Activated T-cell treated with anti-CD3 and anti-CD28 coated beads, Interleukin-2, amount 50 U/mL, for 48 hours (primary cell): Measurements from ENCODE around the gene SOX13.
A peak's percentile ranks its signal among the peaks of the same experiment; 100 is the strongest.

Experiments
- DNase-seq, 2 experiments: peaks; one replicate each; pipeline ENCODE4 v3.0.0-alpha.2; 2020

SOX13 gene

DNA sequence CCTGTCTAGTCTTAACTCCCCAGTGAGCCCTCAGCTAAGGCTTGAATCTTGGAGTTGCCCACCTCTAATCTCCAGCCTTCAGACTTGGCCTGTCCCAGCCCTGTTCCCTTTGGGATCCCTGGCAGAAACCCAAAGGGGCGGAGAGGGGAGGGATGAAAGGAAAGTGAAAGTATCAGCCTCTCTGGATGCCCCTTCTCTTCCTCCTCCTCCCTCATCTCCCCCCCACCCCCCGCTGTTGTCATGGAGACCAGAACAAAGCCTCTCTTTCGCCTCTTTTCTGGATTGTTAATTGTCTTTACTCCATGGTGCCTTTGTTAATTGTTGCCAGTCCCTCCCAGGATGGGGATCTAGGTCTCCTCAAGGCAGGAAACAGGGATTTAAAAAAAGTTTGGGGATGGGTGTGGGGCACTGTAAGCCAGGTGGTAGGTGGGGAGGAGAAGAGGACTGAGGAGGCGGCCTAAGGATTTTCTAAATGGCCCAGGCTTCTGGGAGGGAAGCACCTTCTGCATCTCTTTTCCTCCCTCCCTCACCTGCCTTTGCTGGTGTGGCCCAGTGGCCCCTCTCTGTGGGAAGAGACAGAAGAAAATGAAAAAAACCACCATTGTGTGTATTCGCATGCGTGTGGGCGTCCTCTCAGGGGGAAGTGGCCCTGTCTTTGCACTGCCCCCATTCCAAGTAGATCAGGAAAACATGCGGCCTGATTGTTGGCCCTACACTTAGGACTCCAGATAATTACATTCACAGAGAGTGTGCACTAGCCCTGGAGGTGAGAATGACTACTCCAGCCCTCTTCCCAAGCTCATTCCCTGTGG, 7.5 kb upstream of the SOX13 start:
- DNase-seq = no peak

DNA sequence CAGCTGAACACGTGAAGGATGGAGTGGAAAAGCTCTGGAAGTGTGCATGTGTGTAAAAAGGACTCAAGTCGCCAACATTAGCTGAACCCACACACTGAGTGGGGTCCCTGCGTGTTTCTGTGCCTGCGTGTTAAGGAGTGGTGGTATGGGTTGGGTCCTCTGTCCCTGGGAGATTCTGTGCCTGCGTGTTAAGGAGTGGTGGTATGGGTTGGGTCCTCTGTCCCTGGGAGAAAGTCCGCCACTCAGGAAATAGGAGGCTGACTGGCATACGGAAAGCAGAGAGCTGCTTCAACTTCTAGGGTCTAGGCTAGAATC, 7.0 kb upstream of the SOX13 start:
- no peak for DNase-seq

DNA sequence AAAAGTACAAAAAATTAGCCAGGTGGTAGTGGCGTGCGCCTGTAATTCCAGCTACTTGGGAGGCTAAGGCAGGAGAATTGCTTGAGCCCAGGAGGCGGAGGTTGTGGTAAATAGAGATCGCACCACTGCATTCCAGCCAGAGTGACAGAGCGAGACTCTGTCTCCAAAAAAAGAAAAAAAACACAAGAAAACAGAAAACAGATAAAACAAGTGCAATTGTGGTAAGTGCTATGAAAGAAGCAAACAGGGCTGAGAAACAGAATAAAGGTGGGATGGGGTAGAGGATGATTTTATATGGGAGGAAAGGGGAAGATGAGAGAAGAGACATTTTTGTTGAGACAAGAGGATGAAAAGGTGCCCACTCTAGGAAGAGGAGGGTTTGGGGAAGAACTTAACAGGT, 5.0 kb upstream of the SOX13 start:
- DNase-seq = no peak

DNA sequence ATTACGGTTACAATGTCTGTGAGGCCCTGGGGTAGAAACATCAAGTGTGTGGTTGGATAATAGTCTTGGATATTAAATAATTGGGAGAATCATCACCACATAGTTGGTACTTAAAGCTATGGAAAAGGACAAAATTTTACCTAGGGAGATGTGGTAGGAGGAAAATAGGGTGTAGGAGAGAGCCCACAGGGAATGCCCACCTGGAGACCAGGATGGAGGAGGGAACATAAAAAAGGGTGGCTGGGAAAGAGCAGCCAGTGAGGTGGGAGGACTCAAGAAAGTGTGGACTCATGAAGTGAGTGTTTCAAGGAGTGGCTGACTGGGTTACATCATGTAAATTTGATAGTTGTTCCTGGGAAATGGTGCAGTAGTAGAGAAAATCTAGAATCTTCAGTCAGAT, 3.0 kb upstream of the SOX13 start:
- no peak for DNase-seq

DNA sequence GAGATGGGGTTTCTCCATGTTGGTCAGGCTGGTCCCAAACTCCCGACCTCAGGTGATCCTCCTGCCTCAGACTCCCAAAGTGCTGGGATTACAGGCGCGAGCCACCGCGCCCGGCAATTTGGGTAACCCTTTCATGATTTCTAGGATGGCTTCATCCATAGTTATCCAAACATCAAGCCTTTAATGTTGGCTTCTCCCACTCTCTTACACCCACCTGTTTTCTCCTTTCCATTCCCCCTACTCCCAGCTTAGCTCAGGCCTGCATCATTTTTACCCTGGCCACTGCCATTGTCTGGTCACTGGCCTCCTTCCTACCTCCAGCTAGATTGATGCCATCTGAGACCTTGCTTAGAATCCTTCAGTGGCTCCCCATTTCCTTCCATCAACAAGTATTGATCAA, 2.0 kb upstream of the SOX13 start:
- DNase-seq = no peak

DNA sequence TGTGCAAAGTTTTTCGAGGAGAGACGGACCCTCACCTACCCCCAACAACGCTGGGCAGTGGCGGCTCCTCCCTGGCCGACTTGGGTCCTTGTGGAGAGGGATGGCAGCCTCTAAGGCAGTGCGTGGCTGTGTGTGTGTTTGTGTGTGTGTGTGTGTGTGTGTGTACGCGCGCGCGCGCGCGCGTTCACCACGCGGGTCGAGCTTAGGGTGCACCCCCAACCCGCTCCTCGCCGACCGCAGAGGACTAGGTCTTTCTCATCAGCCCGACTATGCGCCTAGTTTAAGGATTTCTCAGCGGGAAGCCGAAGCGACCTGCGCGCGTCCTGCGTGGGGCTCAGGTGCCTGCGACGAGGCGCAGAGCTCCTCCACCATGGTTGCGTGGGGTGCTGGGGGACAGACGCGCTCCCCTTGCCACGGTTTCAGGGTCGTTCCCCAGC, 940 bp downstream of the SOX13 start:
- peak in 1 of 2 experiments; percentile 23 for DNase-seq

DNA sequence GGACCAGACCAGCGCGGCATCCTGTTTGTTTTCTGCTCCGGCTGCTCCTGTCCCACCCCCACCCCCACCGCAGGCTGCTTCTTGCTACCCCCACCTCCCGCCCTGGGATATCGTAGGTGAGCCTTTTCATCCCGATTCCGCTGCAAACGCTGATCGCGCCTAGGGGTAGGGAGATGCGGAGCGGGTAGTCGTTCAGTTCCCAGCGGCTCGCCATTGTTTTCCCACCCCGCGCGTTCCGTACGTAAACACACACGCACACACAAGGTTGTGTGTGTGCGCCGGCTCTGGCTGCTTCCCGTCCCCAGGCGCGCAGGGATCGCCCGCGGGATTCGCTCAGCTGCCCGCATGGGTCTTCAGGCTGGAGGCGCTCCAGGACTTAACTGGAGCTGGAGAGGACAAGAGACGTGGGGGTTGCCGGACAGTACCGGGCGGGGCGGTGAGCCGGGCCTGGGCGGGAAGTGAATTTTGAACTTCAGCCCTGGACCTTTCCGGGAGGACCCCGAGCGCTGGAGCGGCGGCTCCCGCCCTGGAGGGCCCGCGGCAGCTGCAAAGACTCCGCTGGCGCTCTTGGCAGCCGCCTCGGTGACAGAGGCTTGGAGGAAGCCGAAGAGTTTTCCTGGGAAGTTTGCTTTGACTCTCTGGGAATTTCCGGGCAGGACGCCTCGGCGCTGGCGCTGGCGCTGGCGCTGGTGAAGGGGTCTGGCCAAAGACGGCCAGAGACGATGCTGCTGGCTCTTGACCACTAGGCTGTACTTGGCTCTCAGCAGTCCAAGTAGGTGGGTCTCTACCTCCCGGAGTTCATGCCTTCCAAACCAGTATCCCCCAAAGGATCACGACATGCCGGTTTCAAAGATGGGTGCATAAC, 1.6 kb downstream of the SOX13 start:
- peak in 1 of 2 experiments; percentile 33 for DNase-seq

DNA sequence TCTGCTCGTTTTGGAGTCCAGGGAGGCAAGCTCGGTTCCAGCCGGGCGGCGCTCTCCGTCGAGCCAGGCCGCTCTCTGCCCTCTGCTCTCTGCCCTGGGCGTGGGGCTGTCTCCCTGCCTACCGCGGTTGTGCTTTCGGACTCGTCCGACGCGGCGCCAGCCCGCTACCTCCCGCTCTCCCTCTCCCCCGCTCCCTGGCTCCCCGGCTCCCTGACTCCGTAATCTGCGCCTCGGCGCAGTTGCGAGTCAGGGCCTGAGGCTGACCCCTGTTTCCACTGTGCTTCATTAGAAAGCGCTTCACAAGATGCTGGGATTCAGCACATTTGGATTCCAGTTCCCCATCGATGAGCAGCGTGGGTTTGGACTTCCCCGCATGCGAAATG, 2.2 kb downstream of the SOX13 start:
- DNase-seq = peak in 1 of 2 experiments; percentile 22

DNA sequence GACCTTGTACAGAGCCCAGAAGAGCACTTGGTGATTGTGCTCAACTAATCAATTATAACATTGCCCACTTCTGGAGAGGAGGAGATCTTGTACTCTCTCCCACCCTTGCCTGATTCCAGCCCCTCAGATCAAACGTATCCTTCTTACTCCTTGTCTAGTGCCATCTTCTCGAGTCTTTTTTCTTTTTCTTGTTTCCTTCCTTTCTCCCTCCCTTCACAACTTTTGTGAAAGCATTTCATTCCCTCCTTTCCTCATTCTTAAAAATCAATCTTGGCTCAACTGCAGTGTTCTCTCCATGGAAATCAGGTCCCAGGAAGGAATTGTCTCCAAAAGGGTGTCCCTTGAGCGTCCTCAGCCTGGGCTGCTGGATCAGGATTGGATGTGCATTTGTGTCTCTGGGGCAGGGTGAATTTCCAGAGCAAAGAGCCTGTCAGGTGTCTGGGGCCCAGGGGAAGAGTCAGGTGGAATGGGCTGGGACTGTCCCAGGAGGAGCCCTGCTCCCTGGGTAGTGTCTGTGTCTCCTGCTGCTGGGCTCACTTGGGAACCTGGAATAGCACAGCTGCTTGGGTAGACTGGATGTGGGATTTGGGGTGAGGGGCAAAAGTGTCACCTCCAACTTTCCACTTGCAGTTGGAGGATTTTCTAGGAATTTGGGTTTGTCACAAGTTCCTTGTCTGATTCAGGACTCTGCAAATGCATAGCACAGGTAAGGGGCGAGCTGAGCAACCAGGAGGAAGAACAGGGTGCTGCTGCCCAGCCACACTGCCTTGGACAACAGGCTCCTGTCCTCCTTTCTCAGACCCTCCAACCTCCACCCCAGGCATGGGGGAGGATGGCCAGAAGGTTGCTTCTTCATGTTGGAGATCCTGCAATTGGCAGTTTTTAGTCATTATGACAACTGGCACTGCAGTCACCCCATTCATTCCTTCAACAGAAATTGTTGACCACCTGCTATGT, 3.3 kb downstream of the SOX13 start:
- DNase-seq = no peak

DNA sequence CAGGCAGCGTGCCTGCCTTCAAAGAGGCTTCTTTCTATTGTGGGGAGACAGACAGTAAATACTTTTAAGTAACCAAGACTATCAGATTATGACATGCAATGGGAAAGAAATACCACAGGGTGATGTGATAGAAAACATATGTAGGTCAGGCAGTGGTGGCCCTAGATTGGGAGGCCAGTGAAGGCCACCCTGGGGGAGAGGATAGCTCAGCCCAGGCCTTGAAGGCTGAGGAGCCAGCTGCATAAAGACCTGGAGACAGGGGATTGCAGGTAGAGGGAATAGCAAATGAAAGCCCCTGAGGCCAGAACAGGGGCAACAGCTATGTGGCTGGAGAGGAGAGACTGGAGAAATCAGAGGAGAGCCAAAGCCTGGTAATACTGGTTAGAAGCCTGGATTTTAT, 4.0 kb downstream of the SOX13 start:
- no peak for DNase-seq

DNA sequence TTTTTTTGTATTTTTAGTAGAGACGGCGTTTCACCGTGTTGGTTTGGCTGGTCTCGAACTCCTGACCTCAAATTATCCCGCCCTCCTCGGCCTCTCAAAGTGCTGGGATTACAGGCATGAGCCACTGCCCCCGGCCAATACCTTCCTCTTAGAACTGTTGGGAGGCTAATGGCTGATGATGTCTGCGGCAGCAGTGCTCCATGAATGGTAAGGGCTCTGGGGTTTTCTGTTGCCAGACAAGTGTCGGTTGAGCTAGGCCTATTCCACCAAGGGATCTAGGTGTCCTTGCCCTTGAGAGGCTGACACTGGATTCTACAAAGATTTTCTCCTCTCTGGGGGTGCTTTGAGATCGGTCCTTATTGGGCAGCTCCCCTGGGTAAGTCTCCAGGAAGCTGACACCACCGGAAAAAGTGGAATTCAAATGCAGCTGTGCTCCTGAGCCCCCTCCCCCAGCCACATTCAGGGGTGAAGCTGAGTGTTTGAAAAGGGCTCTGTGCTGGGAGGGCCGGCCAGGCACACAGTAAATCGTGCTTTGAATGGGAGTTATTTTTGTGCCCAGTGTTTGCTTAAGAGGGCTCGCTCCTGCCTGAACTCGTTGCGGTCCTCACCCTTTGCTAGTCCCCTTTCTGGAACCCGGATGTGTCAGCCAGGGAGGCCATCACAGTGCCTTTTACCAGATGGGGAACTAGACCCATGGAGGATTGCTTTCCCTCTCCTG, 5.2 kb downstream of the SOX13 start:
- no peak for DNase-seq

DNA sequence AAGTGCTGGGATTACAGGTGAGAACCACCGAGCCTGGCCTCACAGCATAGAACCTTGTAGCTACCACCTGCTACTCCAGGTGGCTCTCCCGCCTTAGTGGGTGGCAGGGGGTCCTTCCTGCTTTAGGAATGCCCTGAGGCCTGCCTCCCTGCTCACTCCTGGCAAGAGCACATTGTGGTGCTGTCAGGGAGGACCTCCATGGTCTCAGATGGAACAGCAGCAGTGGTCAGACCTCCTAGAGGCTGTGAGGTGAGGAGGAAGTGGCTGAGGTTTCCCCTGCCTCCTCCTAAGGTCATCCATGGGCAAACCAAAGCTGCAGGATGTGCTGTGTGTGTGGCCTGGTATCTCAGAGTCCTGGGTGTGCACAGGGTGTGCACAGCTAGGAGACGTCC, 6.7 kb downstream of the SOX13 start:
- DNase-seq = no peak

DNA sequence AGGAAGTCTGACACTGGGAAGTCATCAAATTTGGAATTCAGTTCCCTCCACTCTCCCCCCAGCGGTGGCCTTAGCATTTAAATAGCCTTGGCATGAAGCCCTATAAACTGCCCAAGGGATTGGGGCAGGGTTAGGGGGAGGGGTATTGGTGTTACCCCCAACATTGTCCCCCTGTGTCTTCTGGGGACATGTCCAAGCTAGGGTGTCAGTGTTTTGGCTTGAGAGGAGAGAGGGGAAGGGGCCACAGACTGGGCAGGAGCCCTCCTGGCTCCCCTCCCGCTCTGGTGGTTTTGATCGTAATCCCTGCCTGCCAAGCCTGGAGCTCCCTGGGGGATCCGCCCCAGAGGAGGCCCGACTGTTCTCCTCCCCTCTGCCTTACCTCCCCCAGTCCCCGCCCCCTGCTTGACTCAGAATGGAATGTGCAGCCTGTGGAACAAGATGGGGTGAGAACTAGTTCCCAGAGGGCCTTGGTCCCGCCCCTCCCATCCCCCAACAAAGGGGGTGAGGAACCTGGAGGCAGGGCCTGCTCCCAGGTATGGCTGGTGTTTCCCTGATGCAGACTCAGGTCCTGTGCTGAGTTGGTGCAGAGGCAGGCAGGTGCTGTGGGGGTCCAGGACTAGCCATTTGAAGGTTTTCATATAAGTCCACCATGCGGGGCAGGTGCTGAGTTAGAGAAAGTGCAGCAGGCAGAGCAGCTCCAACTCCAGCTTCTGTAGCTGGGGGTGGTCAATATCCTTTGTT, 7.4 kb downstream of the SOX13 start:
- no peak for DNase-seq

DNA sequence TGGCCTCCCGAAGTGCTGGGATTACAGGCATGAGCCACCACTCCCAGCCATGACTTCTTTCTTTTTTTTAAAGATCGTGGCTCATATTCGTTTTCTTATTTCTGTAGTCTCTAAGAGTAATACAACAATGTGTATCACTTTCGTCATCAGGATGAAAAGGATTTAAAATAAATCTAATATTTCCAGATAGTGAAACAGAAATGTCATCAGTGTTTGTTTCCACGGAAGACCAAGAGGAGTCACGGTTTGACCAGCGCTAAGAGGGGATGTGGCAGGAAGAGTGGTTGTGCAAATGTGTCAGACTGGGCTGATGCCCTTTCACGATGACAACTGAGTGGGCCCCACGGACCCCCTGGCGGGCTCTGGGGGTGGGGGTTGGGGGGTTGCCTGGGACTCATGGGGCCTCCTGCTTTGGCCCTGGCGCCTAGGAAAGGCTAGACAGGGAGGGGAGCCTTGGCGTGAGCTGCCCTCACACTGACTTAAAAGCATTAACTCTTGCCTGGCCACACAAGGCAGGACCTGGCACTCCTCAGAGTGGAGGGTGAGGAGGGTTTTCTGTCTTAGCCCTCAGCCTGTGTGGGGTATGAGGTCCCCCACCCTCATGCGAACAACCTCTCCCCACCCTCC, 8.4 kb downstream of the SOX13 start:
- no peak for DNase-seq

DNA sequence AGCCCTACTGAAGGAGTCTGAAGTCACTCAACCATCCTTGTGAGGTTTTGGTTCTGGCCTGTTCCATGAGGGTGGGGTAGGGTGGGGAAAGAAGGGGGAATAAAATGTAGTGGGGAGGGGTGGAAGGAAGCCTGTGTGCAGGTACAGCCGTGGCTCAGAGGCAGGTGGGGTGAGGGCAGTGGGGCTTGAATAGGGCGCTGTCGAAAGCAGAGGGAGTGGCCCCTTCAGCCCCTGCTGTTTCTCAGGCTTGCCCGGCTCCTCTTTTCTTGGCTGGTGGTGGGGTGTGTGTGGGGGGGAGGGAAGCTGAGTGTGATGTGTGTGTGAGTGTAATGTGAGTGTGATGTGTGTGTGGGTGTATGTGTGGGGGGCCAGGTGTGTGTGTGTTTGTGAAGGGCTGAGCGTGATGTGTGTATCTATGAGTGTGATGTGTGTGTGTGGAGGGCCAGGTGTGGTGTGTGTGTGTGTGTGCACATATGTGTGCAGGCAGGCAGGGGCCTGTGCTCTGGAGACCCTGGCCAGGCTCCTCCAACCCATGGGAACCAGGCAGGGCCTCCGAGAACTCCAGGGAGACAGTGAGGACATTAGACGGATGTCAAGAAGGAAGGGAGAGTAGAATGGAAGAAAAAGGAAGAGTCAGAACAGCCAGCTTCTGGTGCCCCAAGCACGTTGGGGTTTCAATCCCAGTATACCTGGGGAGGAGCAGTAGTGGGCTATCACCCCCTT, 9.0 kb downstream of the SOX13 start:
- DNase-seq = no peak

DNA sequence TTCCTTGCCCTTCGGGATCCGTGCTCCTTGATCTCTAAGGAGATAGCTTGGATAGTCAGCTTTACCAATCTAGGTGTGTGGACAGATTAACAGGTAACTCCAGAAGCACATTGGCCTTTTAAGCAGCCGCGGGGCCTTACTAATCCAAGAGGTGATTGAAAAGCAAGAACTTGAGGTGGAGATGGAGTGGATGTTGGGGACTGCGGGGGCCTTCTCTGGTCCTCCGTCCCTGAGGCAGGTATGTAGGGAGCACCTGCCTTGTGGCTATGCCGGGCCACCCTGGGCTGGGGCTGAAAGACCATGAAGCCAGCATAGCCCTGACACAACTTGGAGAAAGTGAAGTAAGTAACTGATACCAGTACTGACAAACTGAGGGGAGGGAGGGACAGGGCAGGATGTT, 10.6 kb downstream of the SOX13 start:
- no peak for DNase-seq

DNA sequence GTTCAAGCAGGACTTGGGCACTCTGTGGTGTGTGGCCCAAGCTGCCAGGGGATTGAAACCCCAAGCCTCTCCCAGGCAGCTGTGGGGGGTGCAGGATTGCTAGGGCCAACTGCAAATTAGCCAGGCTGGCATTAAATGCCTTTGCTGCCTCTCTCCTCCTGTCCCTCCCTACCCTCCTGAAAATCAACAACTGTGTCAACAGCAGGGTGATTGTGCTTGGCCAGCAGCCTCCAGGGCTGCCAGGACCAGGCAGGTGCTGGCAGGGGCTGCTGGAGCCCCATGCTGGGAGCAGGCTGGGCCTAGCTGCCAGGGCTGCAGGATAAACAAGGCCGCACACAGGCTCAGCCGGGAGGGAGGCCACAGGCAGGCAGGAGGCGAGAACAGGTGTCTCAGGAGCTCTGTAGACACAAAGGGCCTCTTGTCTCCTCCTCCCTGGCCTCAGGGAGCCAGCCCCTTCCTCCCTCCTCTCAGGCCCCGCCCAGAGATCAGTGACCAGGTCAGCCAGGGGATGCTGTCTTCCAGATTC, 11.4 kb downstream of the SOX13 start:
- DNase-seq = no peak

DNA sequence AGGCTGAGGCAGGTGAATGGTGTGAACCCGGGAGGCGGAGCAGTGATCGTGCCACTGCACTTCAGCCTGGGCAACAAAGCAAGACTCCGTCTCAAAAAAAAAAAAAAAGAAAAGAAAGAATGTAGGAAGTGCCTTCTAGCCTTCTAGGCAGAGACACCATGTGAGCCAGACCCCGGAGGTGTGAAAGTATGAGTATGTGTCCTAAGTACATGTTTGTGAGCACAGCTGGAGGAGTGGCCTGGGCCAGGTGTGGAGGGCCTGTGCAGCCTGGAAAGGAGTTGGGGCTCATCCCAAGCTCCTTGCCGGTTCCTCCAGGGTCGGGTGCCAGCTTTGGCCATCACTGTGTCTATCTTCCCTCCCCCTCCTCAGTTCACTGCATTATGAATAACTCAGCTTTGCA, 13.0 kb downstream of the SOX13 start:
- no peak for DNase-seq

DNA sequence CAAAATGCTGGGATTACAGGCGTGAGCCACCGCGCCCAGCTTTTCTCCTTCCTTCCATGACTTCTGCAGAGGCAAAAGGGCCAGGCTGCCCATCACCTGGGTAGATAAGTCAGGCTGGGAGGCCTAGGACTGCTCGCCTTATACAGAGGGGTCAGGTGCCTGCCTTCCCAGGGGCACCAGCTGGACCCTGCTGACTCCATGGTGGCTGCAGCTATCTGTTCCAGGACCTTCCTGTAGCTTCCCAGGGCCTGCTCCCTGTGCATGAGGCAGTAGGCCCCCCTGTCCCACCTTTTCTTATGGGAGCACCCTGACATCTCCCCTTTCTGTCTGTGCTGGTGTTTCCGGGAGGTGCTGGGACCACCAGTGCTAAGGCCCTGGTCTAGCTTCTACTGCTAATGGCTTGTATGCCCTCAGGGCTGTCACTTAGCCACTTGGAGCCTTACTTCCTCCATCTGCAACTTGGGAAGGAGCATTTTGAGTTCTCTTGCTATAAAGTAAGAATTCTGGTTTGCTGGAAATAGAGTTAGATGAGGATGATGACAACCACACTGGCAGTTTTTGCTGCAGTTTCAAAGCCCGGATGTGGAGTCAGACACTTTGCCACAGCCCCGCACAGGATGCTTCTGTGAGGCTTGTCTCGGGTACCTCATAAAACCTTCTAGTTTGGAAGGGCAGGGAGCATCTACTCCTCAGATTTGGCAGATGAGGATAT, 14.4 kb downstream of the SOX13 start:
- no peak for DNase-seq
